Measurements from ENCODE around the gene DNAH11.

DNAH11 gene

DNA sequence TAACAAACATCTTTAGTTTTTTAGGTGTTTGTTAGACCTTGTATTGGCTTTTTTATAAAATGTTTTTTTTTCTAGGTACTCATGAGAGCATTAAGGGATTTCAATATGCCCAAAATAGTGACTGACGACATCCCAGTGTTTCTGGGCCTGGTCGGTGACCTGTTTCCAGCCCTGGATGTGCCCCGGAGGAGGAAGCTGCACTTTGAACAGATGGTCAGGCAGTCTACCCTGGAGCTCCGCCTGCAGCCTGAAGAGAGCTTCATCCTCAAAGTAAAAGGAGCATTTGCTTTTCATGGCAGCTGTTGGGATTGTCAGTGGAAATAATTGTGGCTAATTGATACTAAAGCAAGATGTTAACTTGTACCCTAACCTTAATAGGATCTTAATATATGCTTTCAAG lies 161.5 kb downstream of the DNAH11 start:
- Histone ChIP-seq H3K27ac (replicated peaks) (no peak overlapping the region), H3K4me3 (replicated peaks; ENCODE audit: insufficient read depth, low read length) (no peak overlapping the region), H3K27me3 (ENCODE audit: insufficient read depth, poor library complexity, severe bottlenecking) (no peaks in the 10 kb centered on the region)
- DNase-seq (ENCODE audit: low read depth in 1 of 2, low spot score in 1 of 2) = no peak
- TF ChIP-seq GABPA (IDR thresholded peaks at IDR 0.05; ENCODE audit: low read depth) = no peak
- TF ChIP-seq, protein P1, sequence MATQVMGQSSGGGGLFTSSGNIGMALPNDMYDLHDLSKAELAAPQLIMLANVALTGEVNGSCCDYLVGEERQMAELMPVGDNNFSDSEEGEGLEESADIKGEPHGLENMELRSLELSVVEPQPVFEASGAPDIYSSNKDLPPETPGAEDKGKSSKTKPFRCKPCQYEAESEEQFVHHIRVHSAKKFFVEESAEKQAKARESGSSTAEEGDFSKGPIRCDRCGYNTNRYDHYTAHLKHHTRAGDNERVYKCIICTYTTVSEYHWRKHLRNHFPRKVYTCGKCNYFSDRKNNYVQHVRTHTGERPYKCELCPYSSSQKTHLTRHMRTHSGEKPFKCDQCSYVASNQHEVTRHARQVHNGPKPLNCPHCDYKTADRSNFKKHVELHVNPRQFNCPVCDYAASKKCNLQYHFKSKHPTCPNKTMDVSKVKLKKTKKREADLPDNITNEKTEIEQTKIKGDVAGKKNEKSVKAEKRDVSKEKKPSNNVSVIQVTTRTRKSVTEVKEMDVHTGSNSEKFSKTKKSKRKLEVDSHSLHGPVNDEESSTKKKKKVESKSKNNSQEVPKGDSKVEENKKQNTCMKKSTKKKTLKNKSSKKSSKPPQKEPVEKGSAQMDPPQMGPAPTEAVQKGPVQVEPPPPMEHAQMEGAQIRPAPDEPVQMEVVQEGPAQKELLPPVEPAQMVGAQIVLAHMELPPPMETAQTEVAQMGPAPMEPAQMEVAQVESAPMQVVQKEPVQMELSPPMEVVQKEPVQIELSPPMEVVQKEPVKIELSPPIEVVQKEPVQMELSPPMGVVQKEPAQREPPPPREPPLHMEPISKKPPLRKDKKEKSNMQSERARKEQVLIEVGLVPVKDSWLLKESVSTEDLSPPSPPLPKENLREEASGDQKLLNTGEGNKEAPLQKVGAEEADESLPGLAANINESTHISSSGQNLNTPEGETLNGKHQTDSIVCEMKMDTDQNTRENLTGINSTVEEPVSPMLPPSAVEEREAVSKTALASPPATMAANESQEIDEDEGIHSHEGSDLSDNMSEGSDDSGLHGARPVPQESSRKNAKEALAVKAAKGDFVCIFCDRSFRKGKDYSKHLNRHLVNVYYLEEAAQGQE (IDR thresholded peaks at IDR 0.05; ENCODE audit: insufficient replicate concordance, low read depth) = no peak
- TF ChIP-seq CTCF (IDR thresholded peaks at IDR 0.05; ENCODE audit: insufficient read depth, low read length) = no peak
- no peak for TF ChIP-seq POLR2AphosphoS5 (IDR thresholded peaks at IDR 0.05; ENCODE audit: low read depth)
- no peak for TF ChIP-seq SPI1 (IDR thresholded peaks at IDR 0.05; ENCODE audit: borderline replicate concordance, low read depth)

- TF ChIP-seq, protein P1 (IDR thresholded peaks at IDR 0.05; ENCODE audit: insufficient replicate concordance, low read depth) = no peak
- no peak for TF ChIP-seq GABPA (IDR thresholded peaks at IDR 0.05; ENCODE audit: low read depth)
- H3K27ac ChIP-seq (replicated peaks) = no peak overlapping the region
- DNase-seq (ENCODE audit: low read depth in 1 of 2, low spot score in 1 of 2) = no peak
- no peak overlapping the region for H3K4me3 ChIP-seq (replicated peaks; ENCODE audit: insufficient read depth, low read length)
- no peaks in the 10 kb centered on the region for H3K27me3 ChIP-seq (ENCODE audit: insufficient read depth, poor library complexity, severe bottlenecking)
Measured at GRCh38 chr7:21706131-21706530, 163.3 kb downstream of the DNAH11 start.

GRCh38 chr7:21707566-21707965 lies 164.7 kb downstream of the DNAH11 start:
- no peak overlapping the region for H3K27ac ChIP-seq (replicated peaks)
- no peak for TF ChIP-seq SPI1 (IDR thresholded peaks at IDR 0.05; ENCODE audit: borderline replicate concordance, low read depth)
- TF ChIP-seq GABPA (IDR thresholded peaks at IDR 0.05; ENCODE audit: low read depth) = no peak
- no peak for TF ChIP-seq CTCF (IDR thresholded peaks at IDR 0.05; ENCODE audit: insufficient read depth, low read length)
- TF ChIP-seq, protein P1 (IDR thresholded peaks at IDR 0.05; ENCODE audit: insufficient replicate concordance, low read depth) = no peak
- no peak for TF ChIP-seq POLR2AphosphoS5 (IDR thresholded peaks at IDR 0.05; ENCODE audit: low read depth)
- H3K27me3 ChIP-seq (ENCODE audit: insufficient read depth, poor library complexity, severe bottlenecking) = no peaks in the 10 kb centered on the region
- no peak for DNase-seq (ENCODE audit: low read depth in 1 of 2, low spot score in 1 of 2)
- no peak overlapping the region for H3K4me3 ChIP-seq (replicated peaks; ENCODE audit: insufficient read depth, low read length)

GRCh38 chr7:21708096-21708495 lies 165.3 kb downstream of the DNAH11 start:
- Histone ChIP-seq H3K27me3 (ENCODE audit: insufficient read depth, poor library complexity, severe bottlenecking) (no peaks in the 10 kb centered on the region), H3K4me3 (replicated peaks; ENCODE audit: insufficient read depth, low read length) (no peak overlapping the region), H3K27ac (replicated peaks) (no peak overlapping the region)
- TF ChIP-seq, protein P1 (IDR thresholded peaks at IDR 0.05; ENCODE audit: insufficient replicate concordance, low read depth) = no peak
- TF ChIP-seq SPI1 (IDR thresholded peaks at IDR 0.05; ENCODE audit: borderline replicate concordance, low read depth) (no peak), POLR2AphosphoS5 (IDR thresholded peaks at IDR 0.05; ENCODE audit: low read depth) (no peak), GABPA (IDR thresholded peaks at IDR 0.05; ENCODE audit: low read depth) (no peak), CTCF (IDR thresholded peaks at IDR 0.05; ENCODE audit: insufficient read depth, low read length) (no peak)
- DNase-seq (ENCODE audit: low read depth in 1 of 2, low spot score in 1 of 2) = no peak
